COLO829 (cell line): ENCODE results near the gene PADI4.

Source experiments
- DNase-seq: peaks from one replicate; pipeline ENCODE4 v3.0.0; 2012; ENCODE audit warnings: low spot score

PADI4 gene

GRCh38 chr1:17307946-17308345, at the start of gene PADI4:
TSS of gene PADI4 (plus strand) at chr1:17308197. CDS start at chr1:17308223, 26 bp downstream.
- DNase-seq, result no peak

- DNase-seq, result no peak
These were observed 49.3 kb upstream of the PADI4 start for GRCh38 chr1:17258758-17259130.

- DNase-seq, result no peak
These were observed 48.6 kb upstream of the PADI4 start for GRCh38 chr1:17259233-17259873.

- no peak for DNase-seq
These were observed 47.7 kb upstream of the PADI4 start for GRCh38 chr1:17260264-17260663.

GRCh38 chr1:17260738-17261137, 47.3 kb upstream of the PADI4 start:
- no peak for DNase-seq

- no peak for DNase-seq
These were observed 44.1 kb upstream of the PADI4 start for GRCh38 chr1:17263936-17264335.

- DNase-seq, result no peak
These were observed 43.5 kb upstream of the PADI4 start for GRCh38 chr1:17264470-17264869.

GRCh38 chr1:17265162-17265561, 42.8 kb upstream of the PADI4 start:
- no peak for DNase-seq

GRCh38 chr1:17265950-17266349, 42.0 kb upstream of the PADI4 start:
- DNase-seq, result no peak

- no peak for DNase-seq
These were observed 36.9 kb upstream of the PADI4 start for GRCh38 chr1:17270891-17271765.

GRCh38 chr1:17272066-17272465, 35.9 kb upstream of the PADI4 start:
- DNase-seq, result no peak

GRCh38 chr1:17272646-17273045, 35.4 kb upstream of the PADI4 start:
- DNase-seq, result no peak

GRCh38 chr1:17273096-17273495, 34.9 kb upstream of the PADI4 start:
- no peak for DNase-seq

- peak; percentile 87 for DNase-seq
These were observed 33.5 kb upstream of the PADI4 start for GRCh38 chr1:17274186-17275170.

- DNase-seq, result no peak
These were observed 31.4 kb upstream of the PADI4 start for GRCh38 chr1:17276568-17276967.

GRCh38 chr1:17277511-17278159, 30.4 kb upstream of the PADI4 start:
- no peak for DNase-seq

- no peak for DNase-seq
These were observed 28.8 kb upstream of the PADI4 start for GRCh38 chr1:17278996-17279830.

- no peak for DNase-seq
These were observed 27.6 kb upstream of the PADI4 start for GRCh38 chr1:17280436-17280835.

- DNase-seq, result no peak
These were observed 27.1 kb upstream of the PADI4 start for GRCh38 chr1:17280894-17281293.

GRCh38 chr1:17281775-17282181, 26.2 kb upstream of the PADI4 start:
- DNase-seq, result no peak

GRCh38 chr1:17282836-17283235, 25.2 kb upstream of the PADI4 start:
- no peak for DNase-seq
